ENCODE measurements around the gene TMEM232. TPM values are rescaled to one million over a fixed set of nuclear protein-coding genes. Genes with fewer than 3 reads are reported as not detected.
A peak's percentile ranks its signal among the peaks of the same experiment; 100 is the strongest.

The TMEM232 gene
- total and polyA plus RNA-seq, 2 donors from 2014 or later = 4.8 to 11.3 TPM

DNA sequence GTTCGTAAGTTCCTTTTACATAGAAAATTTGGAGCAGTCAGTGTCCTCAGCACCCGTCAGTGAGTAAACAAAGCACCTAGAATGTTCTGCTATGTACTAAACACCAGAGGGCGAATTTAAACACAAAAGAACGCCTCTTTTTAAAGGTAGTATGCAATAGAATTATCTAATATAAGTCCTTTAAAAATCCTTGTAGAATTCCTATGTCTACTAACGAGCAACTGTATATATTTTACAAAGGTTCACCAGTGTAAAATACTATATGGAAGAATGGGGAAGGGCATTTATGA, 499 bp upstream of the TMEM232 start:
- Histone ChIP-seq H3K9ac (ENCODE audit: low read length in 3 of 3) (peak overlapping the region in 1 of 3 donors; percentile 40), H3K27ac (ENCODE audit: low read depth in 2 of 2, low read length in 2 of 2) (no peak overlapping the region), H3K27me3 (ENCODE audit: control insufficient read depth, insufficient read depth, low read length) (no peaks in the 10 kb centered on the region), H3K4me3 (ENCODE audit: low read length in 3 of 3) (peak overlapping the region; percentile 51 to 93 (median 73)), H3K36me3 (ENCODE audit: control insufficient read depth in 2 of 3, insufficient read depth in 3 of 3, low read length in 3 of 3) (no peaks in the 10 kb centered on the region), H3K4me1 (ENCODE audit: control insufficient read depth in 2 of 3, insufficient read depth in 2 of 3, low read depth in 1 of 3, low read length in 3 of 3) (no peaks in the 10 kb centered on the region), H3K9me3 (ENCODE audit: control insufficient read depth in 2 of 3, insufficient read depth in 1 of 3, low read length in 3 of 3) (no peaks in the 10 kb centered on the region)
- DNase-seq = peak in 1 of 5 donors; percentile 8
- TF ChIP-seq, protein P1, sequence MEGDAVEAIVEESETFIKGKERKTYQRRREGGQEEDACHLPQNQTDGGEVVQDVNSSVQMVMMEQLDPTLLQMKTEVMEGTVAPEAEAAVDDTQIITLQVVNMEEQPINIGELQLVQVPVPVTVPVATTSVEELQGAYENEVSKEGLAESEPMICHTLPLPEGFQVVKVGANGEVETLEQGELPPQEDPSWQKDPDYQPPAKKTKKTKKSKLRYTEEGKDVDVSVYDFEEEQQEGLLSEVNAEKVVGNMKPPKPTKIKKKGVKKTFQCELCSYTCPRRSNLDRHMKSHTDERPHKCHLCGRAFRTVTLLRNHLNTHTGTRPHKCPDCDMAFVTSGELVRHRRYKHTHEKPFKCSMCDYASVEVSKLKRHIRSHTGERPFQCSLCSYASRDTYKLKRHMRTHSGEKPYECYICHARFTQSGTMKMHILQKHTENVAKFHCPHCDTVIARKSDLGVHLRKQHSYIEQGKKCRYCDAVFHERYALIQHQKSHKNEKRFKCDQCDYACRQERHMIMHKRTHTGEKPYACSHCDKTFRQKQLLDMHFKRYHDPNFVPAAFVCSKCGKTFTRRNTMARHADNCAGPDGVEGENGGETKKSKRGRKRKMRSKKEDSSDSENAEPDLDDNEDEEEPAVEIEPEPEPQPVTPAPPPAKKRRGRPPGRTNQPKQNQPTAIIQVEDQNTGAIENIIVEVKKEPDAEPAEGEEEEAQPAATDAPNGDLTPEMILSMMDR (IDR thresholded peaks at IDR 0.05; ENCODE audit: borderline replicate concordance, extremely low read depth, insufficient read depth) = no peak
- no peak for FAIRE-seq
- intact Hi-C loops (cut with DNase I) = no loop called here

DNA sequence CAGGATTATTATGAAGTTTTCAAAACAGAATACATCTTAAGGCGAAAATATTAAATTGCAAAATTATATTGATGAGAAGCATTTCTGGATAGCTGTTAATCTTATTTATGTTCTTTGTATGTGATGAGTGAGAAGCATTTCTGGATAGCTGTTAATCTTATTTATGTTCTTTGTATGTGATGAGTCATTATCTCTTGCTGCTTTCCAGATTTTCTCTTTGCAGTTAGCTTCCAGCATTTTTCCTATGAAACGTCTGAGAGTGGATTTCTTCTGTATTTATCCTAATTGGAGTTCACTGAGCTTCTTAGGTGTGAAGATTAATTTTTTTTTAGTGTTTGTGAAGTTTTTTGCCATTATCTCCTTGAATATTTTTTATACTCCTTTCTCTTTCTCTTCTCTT, 8.2 kb downstream of the TMEM232 start:
- intact Hi-C loops (cut with DNase I) = no loop called here
- H3K4me1 ChIP-seq (ENCODE audit: control insufficient read depth in 2 of 3, insufficient read depth in 2 of 3, low read depth in 1 of 3, low read length in 3 of 3) = no peaks in the 10 kb centered on the region

DNA sequence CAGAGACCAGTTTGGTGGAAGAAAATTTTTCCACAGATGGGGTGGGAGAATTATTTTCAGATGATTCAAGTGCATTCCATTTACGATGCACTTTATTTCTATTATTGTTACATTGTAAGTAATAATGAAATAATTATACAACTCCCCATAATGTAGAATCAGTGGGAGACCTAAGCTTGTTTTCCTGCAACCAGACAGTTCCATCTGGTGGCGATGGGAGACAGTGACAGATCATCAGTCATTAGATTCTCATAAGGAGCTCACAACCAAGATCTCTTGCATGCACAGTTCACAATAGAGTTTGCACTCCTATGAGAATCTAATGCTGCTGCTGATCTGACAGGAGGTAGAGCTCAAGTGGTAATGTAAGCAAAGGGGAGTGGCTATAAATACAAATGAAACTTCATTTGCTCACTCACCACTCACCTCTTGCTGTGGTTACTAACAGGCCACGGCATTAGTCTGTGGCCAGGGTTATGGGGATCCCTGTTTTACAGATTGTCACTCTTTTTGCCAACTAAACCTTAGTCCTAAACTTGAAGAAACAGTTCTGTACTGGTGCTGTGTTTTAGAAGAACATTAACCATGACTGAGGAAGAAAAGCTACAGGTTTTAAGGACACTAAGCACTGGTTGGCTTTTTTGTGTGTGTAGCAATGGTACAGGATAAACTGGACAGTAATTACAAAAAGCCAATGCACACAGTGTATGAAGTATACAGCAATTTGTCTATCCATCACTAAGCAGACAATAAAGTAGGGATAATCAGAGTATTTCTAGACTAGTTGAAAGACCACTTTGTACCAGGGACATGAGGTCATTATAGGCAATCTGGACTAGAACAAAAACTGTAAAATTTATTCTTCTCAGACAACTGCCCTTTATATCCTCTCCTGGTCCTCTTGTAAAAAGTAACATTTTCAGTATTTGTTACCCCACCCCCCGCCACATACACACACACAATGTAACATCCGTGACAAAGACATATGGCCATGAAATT, 9.9 kb downstream of the TMEM232 start:
- no peak overlapping the region for H3K9ac ChIP-seq (ENCODE audit: low read length in 3 of 3)
- H3K4me3 ChIP-seq (ENCODE audit: low read length in 3 of 3) = no peak overlapping the region
- H3K4me1 ChIP-seq (ENCODE audit: control insufficient read depth in 2 of 3, insufficient read depth in 2 of 3, low read depth in 1 of 3, low read length in 3 of 3) = no peaks in the 10 kb centered on the region
- no peaks in the 10 kb centered on the region for H3K27me3 ChIP-seq (ENCODE audit: control insufficient read depth, insufficient read depth, low read length)
- H3K27ac ChIP-seq (ENCODE audit: low read depth in 2 of 2, low read length in 2 of 2) = no peak overlapping the region
- no peaks in the 10 kb centered on the region for H3K36me3 ChIP-seq (ENCODE audit: control insufficient read depth in 2 of 3, insufficient read depth in 3 of 3, low read length in 3 of 3)
- TF ChIP-seq, protein P1 (IDR thresholded peaks at IDR 0.05; ENCODE audit: borderline replicate concordance, extremely low read depth, insufficient read depth) = no peak
- DNase-seq (no peak), FAIRE-seq (no peak)
- no peaks in the 10 kb centered on the region for H3K9me3 ChIP-seq (ENCODE audit: control insufficient read depth in 2 of 3, insufficient read depth in 1 of 3, low read length in 3 of 3)
- intact Hi-C loops (cut with DNase I) = no loop called here

More for the DNA sequence above, 8.2 kb downstream of the TMEM232 start:
- Histone ChIP-seq H3K27ac (ENCODE audit: low read depth in 2 of 2, low read length in 2 of 2) (no peak overlapping the region), H3K4me3 (ENCODE audit: low read length in 3 of 3) (no peak overlapping the region), H3K27me3 (ENCODE audit: control insufficient read depth, insufficient read depth, low read length) (no peaks in the 10 kb centered on the region), H3K36me3 (ENCODE audit: control insufficient read depth in 2 of 3, insufficient read depth in 3 of 3, low read length in 3 of 3) (no peaks in the 10 kb centered on the region), H3K9me3 (ENCODE audit: control insufficient read depth in 2 of 3, insufficient read depth in 1 of 3, low read length in 3 of 3) (no peaks in the 10 kb centered on the region), H3K9ac (ENCODE audit: low read length in 3 of 3) (no peak overlapping the region)
- FAIRE-seq (no peak), DNase-seq (no peak)
- TF ChIP-seq, protein P1 (IDR thresholded peaks at IDR 0.05; ENCODE audit: borderline replicate concordance, extremely low read depth, insufficient read depth) = no peak

Data from kidney (tissue), 14 donors.